ENCODE data around the gene MAPK6.
"Not testable (repeated sequence)": the region's sequence is repeated elsewhere in the genome, so short reads cannot be mapped to it uniquely, and the experiment has no call there.

The MAPK6 gene

GRCh38 chr15:52042051-52042851 is 23.2 kb downstream of the MAPK6 start:
- no peak for DNase-seq (ENCODE audit: low read depth)

GRCh38 chr15:52045795-52046298 is 26.8 kb downstream of the MAPK6 start:
- DNase-seq (ENCODE audit: low read depth), result not testable (repeated sequence)

- DNase-seq (ENCODE audit: low read depth), result not testable (repeated sequence)
These were observed 27.5 kb downstream of the MAPK6 start for GRCh38 chr15:52046552-52046951.

- no peak for DNase-seq (ENCODE audit: low read depth)
These were observed 31.4 kb downstream of the MAPK6 start for GRCh38 chr15:52050416-52050815.

- no peak for DNase-seq (ENCODE audit: low read depth)
These were observed 33.3 kb downstream of the MAPK6 start for GRCh38 chr15:52052066-52052935.

- DNase-seq (ENCODE audit: low read depth), result no peak
These were observed 35.4 kb downstream of the MAPK6 start for GRCh38 chr15:52054381-52054780.

- DNase-seq (ENCODE audit: low read depth), result not testable (repeated sequence)
These were observed 35.8 kb downstream of the MAPK6 start for GRCh38 chr15:52054858-52055257.

- DNase-seq (ENCODE audit: low read depth), result no peak
These were observed 37.0 kb downstream of the MAPK6 start for GRCh38 chr15:52056001-52056400.

GRCh38 chr15:52056496-52056895 is 37.5 kb downstream of the MAPK6 start:
- no peak for DNase-seq (ENCODE audit: low read depth)

GRCh38 chr15:52057996-52058395 is 39.0 kb downstream of the MAPK6 start:
- DNase-seq (ENCODE audit: low read depth), result no peak

GRCh38 chr15:52060501-52060900 is 41.5 kb downstream of the MAPK6 start:
- no peak for DNase-seq (ENCODE audit: low read depth)

GRCh38 chr15:52066842-52067544 is 48.0 kb downstream of the MAPK6 start:
- no peak for DNase-seq (ENCODE audit: low read depth)

GRCh38 chr15:52067545-52067926 is 48.5 kb downstream of the MAPK6 start:
- DNase-seq (ENCODE audit: low read depth), result no peak

GRCh38 chr15:52068004-52068615 is 49.1 kb downstream of the MAPK6 start:
- no peak for DNase-seq (ENCODE audit: low read depth)

GRCh38 chr15:52069559-52069958 is 50.5 kb downstream of the MAPK6 start:
- DNase-seq (ENCODE audit: low read depth), result no peak

- DNase-seq (ENCODE audit: low read depth), result no peak
These were observed 52.6 kb downstream of the MAPK6 start for GRCh38 chr15:52071570-52071969.

GRCh38 chr15:52076889-52077781 is 58.1 kb downstream of the MAPK6 start:
- DNase-seq (ENCODE audit: low read depth), result no peak

GRCh38 chr15:52078197-52078875 is 59.3 kb downstream of the MAPK6 start:
- no peak for DNase-seq (ENCODE audit: low read depth)

GRCh38 chr15:52078876-52079700 is 60.1 kb downstream of the MAPK6 start:
- peak; percentile 72 for DNase-seq (ENCODE audit: low read depth)
